SK-N-MC (cell line): Measurements from ENCODE around the gene SMIM26.

ENCODE experiments used
- DNase-seq: peaks from one replicate; pipeline ENCODE4 v3.0.0-alpha.2; 2011; ENCODE audit warnings: low read depth, low spot score
- H3K27ac ChIP-seq: fragments of 200-600 bp; sonication (generic); 2 replicates; pipeline ENCODE4 v1.5.1; 2016; ENCODE audit warnings: mixed run types
- H3K36me3 ChIP-seq: fragments of 200-600 bp; sonication (generic); 2 replicates; pipeline ENCODE4 v1.6.1; 2017; ENCODE audit warnings: antibody characterized with exemption, low read length, mixed read lengths; ENCODE audit not compliant: insufficient read depth
- H3K4me3 ChIP-seq: fragments of 200-600 bp; sonication (generic); 2 replicates; pipeline ENCODE4 v1.5.1; 2016
- H3K9ac ChIP-seq: fragments of 200-600 bp; sonication (generic); 2 replicates; pipeline ENCODE4 v1.8.0; 2017; ENCODE audit warnings: mixed run types, mixed read lengths; ENCODE audit not compliant: insufficient read length
- H3K9me3 ChIP-seq: fragments of 200-600 bp; sonication (generic); 2 replicates; pipeline ENCODE4 v1.6.1; 2017; ENCODE audit warnings: low read depth, mild to moderate bottlenecking, antibody characterized with exemption, low read length, moderate library complexity, mixed read lengths
- EZH2 ChIP-seq: fragments of 200-600 bp; sonication (generic); IDR thresholded peaks from one replicate; pipeline ENCODE4 v1.6.1; 2017; ENCODE audit warnings: antibody characterized with exemption
- FOXP2 ChIP-seq: optimal IDR thresholded peaks from 2 replicates; pipeline ENCODE3; 2011; ENCODE audit warnings: mild to moderate bottlenecking, moderate library complexity; ENCODE audit not compliant: insufficient read depth; ENCODE audit errors: extremely low read length, control extremely low read depth
- POLR2AphosphoS5 ChIP-seq: IDR thresholded peaks from 2 replicates; pipeline ENCODE4 v1.6.1; 2012; ENCODE audit warnings: mild to moderate bottlenecking, low read depth, low read length, borderline replicate concordance

The SMIM26 gene

GRCh38 chr20:18567739-18568091 is 483 bp downstream of the SMIM26 start:
- Histone ChIP-seq H3K4me3 (peak overlapping the region; percentile 91), H3K9ac (peak overlapping the region; percentile 92), H3K9me3 (no peaks in the 10 kb centered on the region), H3K36me3 (peaks cover 32% of the 10 kb centered on the region), H3K27ac (peak overlapping the region; percentile 29; the same call in 1 of the 2 replicates)
- DNase-seq: no peak
- TF ChIP-seq EZH2: no peak
- no peak for TF ChIP-seq POLR2AphosphoS5
- no peak for TF ChIP-seq FOXP2

GRCh38 chr20:18571009-18571408 is 3.8 kb downstream of the SMIM26 start:
- H3K36me3 ChIP-seq: peaks cover 30% of the 10 kb centered on the region
- no peak for TF ChIP-seq EZH2
- no peak; the same call in 1 of the 2 replicates for TF ChIP-seq POLR2AphosphoS5
- TF ChIP-seq FOXP2: no peak
- H3K4me3 ChIP-seq: no peak overlapping the region
- no peak overlapping the region for H3K9ac ChIP-seq
- no peak overlapping the region for H3K27ac ChIP-seq
- no peaks in the 10 kb centered on the region for H3K9me3 ChIP-seq
- DNase-seq: no peak

GRCh38 chr20:18571578-18571977 is 4.3 kb downstream of the SMIM26 start:
- Histone ChIP-seq H3K4me3 (no peak overlapping the region), H3K27ac (no peak overlapping the region), H3K9ac (no peak overlapping the region), H3K36me3 (peaks cover 30% of the 10 kb centered on the region), H3K9me3 (no peaks in the 10 kb centered on the region)
- TF ChIP-seq FOXP2 (no peak), POLR2AphosphoS5 (no peak)
- DNase-seq: no peak

- H3K9ac ChIP-seq: no peak overlapping the region
- no peak overlapping the region for H3K4me3 ChIP-seq
- no peak for DNase-seq
- H3K27ac ChIP-seq: no peak overlapping the region
- TF ChIP-seq POLR2AphosphoS5 (no peak), EZH2 (no peak), FOXP2 (no peak)
- no peaks in the 10 kb centered on the region for H3K36me3 ChIP-seq
- no peaks in the 10 kb centered on the region for H3K9me3 ChIP-seq
Measured at GRCh38 chr20:18577942-18578341, 10.7 kb downstream of the SMIM26 start.

- H3K36me3 ChIP-seq: no peaks in the 10 kb centered on the region
- H3K9ac ChIP-seq: peak overlapping the region; percentile 57
- no peak for TF ChIP-seq FOXP2
- no peak for TF ChIP-seq POLR2AphosphoS5
- TF ChIP-seq EZH2: no peak
- H3K4me3 ChIP-seq: no peak overlapping the region
- no peak for DNase-seq
- H3K9me3 ChIP-seq: no peaks in the 10 kb centered on the region
- H3K27ac ChIP-seq: no peak overlapping the region
Measured at GRCh38 chr20:18578581-18578980, 11.3 kb downstream of the SMIM26 start.

- H3K9ac ChIP-seq: no peak overlapping the region
- DNase-seq: no peak
- H3K4me3 ChIP-seq: no peak overlapping the region
- no peak for TF ChIP-seq FOXP2
- TF ChIP-seq POLR2AphosphoS5: no peak
- TF ChIP-seq EZH2: no peak
- H3K36me3 ChIP-seq: no peaks in the 10 kb centered on the region
- H3K27ac ChIP-seq: no peak overlapping the region
- H3K9me3 ChIP-seq: no peaks in the 10 kb centered on the region
Measured at GRCh38 chr20:18580012-18580411, 12.8 kb downstream of the SMIM26 start.

- Histone ChIP-seq H3K4me3 (no peak overlapping the region), H3K27ac (no peak overlapping the region), H3K9ac (no peak overlapping the region), H3K36me3 (no peaks in the 10 kb centered on the region), H3K9me3 (no peaks in the 10 kb centered on the region)
- no peak for DNase-seq
- TF ChIP-seq FOXP2 (no peak), POLR2AphosphoS5 (no peak), EZH2 (no peak)
Measured at GRCh38 chr20:18585134-18585533, 17.9 kb downstream of the SMIM26 start.

GRCh38 chr20:18587665-18588573 is 20.7 kb downstream of the SMIM26 start, which contains the start of gene DTD1:
Gene DTD1 (plus strand): TSS chr20:18588054. CDS start chr20:18588073, 19 bp downstream.
- H3K4me3 ChIP-seq: peak within 1 kb of the TSS; percentile 75
- no peaks in the 10 kb centered on the region for H3K36me3 ChIP-seq
- H3K9ac ChIP-seq: peak within 1 kb of the TSS; percentile 74
- H3K9me3 ChIP-seq: no peaks in the 10 kb centered on the region
- TF ChIP-seq FOXP2: no peak
- no peak for TF ChIP-seq POLR2AphosphoS5
- no peak for TF ChIP-seq EZH2
- H3K27ac ChIP-seq: no peak within 1 kb of the TSS
- no peak for DNase-seq
